Activated CD8-positive, alpha-beta memory T cell treated with anti-CD3 and anti-CD28 coated beads for 36 hours (primary cell): ENCODE results near the gene ZCCHC24. TPM values are rescaled to one million over a fixed set of nuclear protein-coding genes. Genes with fewer than 3 reads are reported as not detected.

Experiments
- CTCF ChIA-PET: fragments of 350-600 bp; sonication (Branson Sonifier 250); formaldehyde crosslinking; loops from one replicate; lab custom pipeline; 2021; ENCODE audit warnings: antibody characterized with exemption; lab: Charles Lee
- POLR2A ChIA-PET: fragments of 350-600 bp; sonication (Branson Sonifier 250); formaldehyde crosslinking; loops from one replicate; lab custom pipeline; 2021; ENCODE audit warnings: antibody characterized with exemption; lab: Charles Lee
- total RNA-seq, 2 experiments: library from RNA; stranded (reverse); gene quantifications; one replicate each; pipeline ENCODE4 v1.2.3, GENCODE V29; 2021

Gene ZCCHC24
- total RNA-seq, 2 experiments from 2014 or later = 1.3 to 1.5 TPM

DNA sequence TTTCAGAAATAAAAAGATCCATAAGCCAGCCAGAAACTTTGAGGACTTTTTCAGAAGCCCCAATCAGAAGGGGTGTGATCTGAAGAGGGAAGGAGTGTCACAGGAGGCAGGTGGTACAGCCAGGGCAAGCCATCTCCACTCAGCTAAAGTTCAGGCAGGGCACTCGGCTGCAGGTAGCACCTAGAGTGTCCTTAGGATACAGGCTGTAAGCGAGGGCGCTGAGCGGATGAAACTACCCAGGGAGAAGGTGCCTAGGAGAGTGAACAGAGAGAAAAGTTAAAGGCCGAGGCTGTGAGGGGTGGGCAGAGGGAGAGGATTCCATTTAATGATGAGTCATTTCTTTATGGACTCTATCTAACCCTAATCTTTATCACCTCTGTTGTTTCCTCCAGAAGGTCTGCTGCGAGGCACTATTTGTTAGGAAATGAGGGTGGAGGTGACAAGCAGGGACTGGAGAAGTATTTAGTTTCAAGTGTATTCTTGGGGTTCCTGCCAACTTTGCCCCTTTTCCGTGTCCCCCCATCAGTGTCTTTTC is 29.8 kb upstream of the ZCCHC24 start:
- POLR2A ChIA-PET = no interaction called here
- CTCF ChIA-PET = interaction anchor here (1.1 to 1.3 kb wide), 2 partner anchors 8 to 12 kb away, joined by 4 read pairs; no protein-coding TSS in a partner anchor

DNA sequence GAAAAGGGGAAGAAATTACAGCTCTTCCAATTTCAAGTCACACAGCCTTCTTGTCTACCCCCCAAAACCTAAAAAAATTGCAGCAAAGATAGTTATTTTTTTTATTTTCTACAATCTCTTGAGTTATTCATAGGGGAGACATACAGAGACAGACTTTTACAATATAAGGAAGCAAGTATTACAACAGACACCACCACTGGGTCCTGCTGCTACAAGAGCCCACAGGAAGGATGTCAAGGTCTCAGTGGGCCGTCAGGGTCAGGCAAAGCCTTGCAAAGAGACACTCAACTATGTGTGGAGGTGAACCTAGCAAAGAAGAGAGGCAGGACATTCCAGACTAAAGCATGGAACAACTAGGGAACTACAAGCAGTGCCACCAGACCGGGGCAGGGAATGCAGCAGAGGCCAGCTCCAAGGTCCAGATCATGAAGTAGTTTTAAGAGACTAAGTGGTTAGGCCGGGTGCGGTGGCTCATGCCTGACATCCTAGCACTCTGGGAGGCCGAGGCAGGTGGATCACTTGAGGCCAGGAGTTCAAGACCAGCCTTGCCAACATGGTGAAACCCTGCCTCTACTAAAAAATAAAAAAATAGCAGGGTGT is 28.2 kb upstream of the ZCCHC24 start:
- ChIA-PET POLR2A (no interaction called here), CTCF (interaction anchor here (1.3 kb wide), 1 partner anchor 14 kb away, joined by 4 read pairs; no protein-coding TSS in a partner anchor)

DNA sequence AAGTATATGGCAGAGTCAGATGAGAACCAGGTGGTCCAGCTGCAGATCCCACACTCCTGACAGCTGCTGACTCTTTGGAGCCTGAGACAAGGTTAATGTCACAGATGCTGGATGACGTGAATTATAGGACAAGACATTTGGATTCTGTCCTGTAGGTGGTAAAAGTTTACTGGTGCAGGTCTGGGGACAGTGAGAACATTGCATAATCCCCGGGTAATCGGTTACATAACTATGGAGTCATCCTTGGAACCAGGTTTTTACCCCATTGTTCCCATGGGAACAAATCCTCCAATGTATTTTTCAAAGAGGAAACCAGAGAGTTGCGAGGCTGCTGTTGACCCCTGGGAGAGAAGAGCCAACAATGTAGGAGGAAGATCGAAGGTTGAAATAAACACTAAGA is 27.5 kb upstream of the ZCCHC24 start:
- ChIA-PET POLR2A (no interaction called here), CTCF (no interaction called here)

DNA sequence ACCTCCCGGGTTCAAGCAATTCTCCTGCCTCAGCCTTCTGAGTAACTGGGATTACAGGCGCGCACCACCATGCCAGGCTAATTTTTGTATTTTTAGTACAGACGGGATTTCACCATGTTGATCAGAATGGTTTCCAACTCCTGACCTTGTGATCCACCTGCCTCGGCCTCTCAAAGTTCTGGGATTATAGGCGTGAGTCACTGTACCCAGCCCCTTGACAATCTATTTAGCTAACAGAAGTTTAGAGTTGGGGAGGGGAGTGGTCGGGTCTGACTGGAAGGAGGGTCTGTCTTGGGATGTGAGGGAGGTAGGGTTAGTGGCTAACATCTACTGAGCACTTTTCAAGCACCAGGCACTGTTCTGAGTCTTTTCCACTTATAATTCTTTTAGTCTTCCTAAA is 27.0 kb upstream of the ZCCHC24 start:
- ChIA-PET CTCF (no interaction called here), POLR2A (no interaction called here)

DNA sequence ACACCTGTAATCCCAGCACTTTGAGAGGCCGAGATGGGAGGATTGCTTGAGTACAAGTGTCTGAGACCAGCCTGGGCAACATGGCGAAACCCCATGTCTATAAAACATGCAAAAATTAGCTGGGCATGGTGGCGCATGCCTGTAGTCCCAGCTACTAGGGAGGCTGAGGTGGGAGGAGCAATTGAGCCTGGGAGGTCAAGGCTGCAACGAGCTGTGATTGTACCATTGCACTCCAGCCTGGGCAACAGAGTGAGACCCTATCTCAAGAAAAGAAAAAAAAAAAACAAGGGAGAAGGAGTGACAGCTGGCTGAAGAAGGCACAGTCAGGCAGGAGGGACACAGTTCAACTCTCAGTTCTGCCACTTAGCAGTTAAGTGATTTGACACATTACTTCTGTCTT is 26.4 kb upstream of the ZCCHC24 start:
- ChIA-PET CTCF (interaction anchor here (1.1 kb wide), 1 partner anchor 97 kb away, joined by 3 read pairs; no protein-coding TSS in a partner anchor), POLR2A (no interaction called here)

DNA sequence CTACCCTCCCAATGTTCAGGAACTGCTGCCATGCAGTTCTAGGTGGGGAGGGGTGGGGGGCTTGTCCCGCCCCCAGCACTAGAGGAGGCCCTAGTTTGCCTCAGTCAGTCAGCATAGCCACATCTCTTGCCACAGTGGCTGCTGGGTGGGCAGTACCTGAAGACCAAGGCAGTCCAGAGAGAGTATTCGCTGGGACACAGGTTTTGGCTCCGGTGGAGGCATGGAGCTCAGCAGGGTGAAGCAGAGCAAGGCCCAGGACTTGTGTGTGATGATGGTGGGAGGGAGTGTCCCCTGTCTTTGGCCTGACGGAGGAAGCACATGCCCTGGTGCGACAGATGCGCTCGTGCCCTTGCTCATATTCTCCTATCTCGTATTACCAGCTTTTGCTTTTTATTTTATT is 24.7 kb upstream of the ZCCHC24 start:
- POLR2A ChIA-PET = no interaction called here
- CTCF ChIA-PET = interaction anchor here (3.1 kb wide), 1 partner anchor 96 kb away, joined by 19 read pairs; no protein-coding TSS in a partner anchor

DNA sequence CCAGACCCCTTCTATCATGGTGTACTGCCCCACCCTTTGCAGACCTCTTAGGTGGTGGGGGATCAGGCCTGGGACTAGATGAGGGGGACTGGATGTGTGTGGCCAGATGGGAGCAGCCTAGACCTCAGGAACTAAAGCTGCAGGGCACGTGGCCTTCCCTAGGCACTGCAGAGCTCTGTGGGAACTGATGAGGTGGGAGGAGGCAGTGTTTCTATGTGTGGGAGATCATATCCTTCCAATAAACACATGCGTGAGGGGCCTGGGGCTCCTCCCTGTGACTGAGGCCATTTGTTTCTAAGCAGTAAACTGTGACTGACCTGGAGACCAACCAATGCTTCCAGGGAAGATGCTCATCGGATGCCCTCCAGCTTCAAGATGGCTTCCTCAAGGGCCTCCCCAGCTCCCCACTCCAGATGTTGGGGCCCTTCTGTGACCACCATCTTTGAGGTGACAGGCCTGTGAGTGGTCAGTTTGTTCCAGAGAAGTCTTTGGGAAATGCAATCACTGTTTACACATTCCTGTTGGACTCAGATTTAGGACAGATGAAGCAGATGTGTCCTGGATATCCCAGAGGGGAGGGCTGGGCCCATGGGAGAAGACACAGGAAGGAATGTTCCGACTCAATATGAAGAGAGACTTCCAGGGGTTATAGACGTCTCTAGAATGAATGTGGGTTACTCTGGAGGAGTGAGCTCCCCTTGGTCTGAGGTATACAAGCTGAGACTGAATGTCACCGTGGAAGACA is 23.6 kb upstream of the ZCCHC24 start:
- CTCF ChIA-PET = interaction anchor here (1.6 to 3.1 kb wide), 2 partner anchors 95 to 175 kb away, joined by 3 to 19 read pairs; no protein-coding TSS in a partner anchor
- POLR2A ChIA-PET = no interaction called here

DNA sequence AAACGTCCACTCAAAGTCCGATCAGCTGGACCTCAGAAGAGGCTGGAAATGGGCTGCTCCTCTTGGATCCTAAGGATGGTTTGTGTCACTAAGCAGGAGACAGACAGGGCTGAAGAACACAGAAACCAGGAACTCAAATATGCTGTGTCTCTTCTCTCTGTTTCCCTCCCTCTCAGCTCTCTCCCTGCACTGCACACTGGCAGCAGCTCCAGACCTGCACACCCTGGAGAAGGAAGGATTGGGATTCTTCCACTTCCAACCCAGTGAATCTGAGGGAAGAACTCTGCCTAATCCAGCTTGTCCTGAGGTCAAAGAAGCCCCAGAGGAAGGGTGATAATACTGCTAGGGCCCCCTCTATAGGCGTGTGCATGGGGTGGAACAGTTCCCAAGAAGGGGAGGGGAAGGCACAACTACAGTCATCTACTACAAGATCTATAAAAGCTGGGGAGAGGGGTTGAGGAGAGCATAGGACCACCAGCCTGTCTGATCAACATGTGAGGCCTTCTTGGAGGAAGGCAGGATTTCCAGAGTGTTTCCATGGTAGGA is 22.7 kb upstream of the ZCCHC24 start:
- ChIA-PET POLR2A (no interaction called here), CTCF (interaction anchor here (0.6 to 3.1 kb wide), 14 partner anchors 8 to 1905 kb away, joined by 3 to 19 read pairs (median 4); partner anchors contain the start of gene ZCCHC24)

DNA sequence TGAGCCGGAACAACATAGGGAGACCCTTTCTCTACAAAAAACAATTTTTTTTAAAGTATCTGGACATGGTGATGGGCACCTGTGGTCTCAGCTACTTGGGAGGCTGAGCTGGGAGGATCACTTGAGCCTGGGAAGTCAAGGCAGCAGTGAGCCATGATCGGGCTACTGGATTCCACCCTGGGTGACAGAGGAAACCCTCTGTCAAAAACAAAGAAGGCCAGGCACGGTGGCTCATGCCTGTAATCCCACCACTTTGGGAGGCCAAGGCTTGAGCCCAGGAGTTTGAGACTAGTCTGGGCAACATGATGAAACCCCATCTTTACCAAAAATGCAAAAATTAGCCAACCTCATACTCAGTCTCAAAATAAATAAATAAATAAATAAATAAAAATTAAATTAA is 19.9 kb upstream of the ZCCHC24 start:
- ChIA-PET POLR2A (no interaction called here), CTCF (interaction anchor here (0.7 kb wide), 1 partner anchor 91 kb away, joined by 3 read pairs; no protein-coding TSS in a partner anchor)

DNA sequence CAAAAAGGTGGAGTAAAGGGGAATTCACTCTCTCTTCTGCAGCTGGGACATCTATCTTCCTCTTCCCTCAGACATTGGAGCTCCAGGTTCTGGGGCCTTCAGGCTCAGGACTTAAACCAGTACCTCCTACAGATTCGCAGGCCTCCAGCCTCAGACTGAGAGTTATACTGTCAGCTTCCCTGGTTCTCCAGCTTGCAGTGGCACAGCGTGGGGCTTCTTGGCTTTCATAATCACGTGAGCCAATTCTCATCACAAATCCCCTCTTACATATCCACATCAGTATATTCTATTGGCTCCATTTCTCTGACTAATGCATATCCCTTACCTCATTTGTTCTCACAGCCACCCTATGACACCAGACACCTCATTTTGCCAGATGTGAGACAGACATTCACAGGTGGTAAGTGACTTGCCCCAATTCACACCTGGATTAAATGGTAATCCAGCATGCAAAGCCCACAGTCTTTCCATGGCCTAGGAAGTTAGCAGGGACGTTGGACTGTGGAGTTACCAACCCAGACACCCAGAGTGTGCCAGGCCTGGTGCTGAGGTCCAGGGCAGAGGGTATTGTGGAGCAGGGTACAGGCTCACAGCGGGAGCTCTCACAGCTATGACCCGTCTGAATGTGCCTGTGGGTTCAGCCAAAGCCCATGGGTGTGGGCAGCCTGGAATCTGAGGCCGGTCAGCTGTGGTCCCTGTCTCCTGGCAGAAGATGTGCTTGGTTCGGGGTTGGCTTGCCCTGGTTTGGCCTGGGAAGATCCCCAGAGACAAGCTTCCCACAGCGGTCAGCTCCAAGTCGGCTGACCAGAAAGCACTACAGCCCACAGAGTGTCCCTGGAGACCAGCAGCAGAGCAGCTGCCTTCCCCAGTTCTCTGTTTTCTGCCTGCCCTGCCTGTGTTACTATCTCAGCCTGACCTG is 18.4 kb upstream of the ZCCHC24 start:
- ChIA-PET CTCF (interaction anchor here (1.3 kb wide), 1 partner anchor 63 kb away, joined by 3 read pairs; no protein-coding TSS in a partner anchor), POLR2A (no interaction called here)

DNA sequence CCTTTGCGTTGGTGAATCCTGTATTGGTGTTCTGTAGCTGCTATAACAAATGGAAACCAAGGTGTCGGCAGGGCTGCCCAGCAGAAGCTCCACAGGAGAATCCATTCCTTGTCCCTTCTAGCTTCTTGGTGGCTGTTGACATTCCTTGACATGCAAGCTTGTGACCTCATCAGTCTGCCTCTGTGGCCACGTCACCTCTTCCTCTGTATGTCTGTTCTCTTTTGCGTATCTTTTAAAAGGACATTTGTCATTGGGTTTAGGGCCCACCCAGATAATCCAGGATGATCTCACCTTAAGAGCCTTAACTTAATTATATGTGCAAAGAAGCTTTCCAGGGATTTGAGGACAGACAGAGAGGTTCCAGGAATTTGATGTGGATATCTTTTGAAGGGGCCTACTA is 15.3 kb upstream of the ZCCHC24 start:
- CTCF ChIA-PET = interaction anchor here (0.9 to 2.2 kb wide), 2 partner anchors 47 to 87 kb away, joined by 3 to 9 read pairs; no protein-coding TSS in a partner anchor
- POLR2A ChIA-PET = no interaction called here

DNA sequence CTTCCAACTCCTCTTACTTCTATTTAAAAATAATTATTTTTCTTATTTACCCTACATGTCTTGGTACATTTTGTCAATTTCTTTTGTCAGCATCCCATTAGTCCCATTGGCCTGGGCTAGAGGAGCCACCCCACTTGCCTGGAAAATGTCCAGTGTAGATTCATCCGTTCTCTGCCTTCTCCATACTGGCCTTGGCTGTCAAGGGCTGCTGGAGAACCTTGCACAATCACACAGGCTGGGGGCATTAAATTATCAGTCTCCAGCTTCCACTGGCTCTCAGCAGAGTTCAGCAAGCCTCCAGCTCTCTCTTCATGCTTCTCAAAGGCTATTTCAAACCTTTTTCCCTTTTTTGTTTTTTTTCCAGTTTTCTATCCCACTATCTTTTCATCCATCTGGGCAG is 13.8 kb upstream of the ZCCHC24 start:
- POLR2A ChIA-PET = no interaction called here
- CTCF ChIA-PET = no interaction called here

DNA sequence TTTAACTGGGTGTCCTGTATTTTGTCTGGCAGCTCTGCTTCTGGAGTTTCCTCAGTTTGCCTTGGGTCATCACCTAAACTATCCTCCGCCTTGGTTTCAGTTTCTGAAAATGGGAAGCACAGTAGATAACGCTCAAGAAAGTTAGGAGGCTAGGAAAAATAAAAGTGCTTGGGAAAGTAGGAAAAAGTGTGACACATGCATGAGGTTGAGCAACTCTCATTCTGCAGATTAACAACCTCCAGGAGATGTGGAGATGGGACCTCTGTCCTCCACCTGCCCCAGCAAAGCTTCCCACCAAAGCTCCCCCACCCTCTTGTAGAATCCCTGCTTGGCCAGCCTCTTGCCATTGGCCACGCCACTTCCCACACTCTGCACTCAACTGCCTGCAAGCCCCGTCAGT is 13.1 kb upstream of the ZCCHC24 start:
- CTCF ChIA-PET = no interaction called here
- POLR2A ChIA-PET = no interaction called here

DNA sequence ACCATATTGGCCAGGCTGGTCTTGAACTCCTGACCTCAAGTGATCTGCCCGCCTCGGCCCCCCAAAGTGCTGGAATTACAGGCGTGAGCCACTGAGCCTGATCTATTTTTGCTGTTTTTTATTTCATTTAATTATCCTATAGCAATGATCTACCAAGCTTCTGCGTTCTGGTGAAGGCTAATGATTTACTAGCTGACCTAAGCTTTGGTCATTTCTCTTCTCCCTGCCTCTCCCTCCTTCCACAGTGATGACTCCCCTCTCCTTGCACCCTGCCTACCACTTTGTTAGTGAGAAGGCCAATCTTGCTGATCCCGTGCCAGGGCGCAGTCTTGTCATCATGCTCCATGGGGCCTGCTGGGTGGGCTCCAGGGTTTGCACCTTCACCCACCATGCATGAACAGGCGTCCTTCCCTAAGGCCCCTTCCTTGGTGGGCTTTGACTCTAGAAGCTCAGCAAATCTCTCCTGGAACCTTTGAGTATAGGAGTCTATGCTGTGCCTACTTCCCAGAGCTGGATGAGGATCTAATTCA is 11.9 kb upstream of the ZCCHC24 start:
- ChIA-PET POLR2A (no interaction called here), CTCF (interaction anchor here (0.8 kb wide), 1 partner anchor 14 kb away, joined by 3 read pairs; no protein-coding TSS in a partner anchor)

DNA sequence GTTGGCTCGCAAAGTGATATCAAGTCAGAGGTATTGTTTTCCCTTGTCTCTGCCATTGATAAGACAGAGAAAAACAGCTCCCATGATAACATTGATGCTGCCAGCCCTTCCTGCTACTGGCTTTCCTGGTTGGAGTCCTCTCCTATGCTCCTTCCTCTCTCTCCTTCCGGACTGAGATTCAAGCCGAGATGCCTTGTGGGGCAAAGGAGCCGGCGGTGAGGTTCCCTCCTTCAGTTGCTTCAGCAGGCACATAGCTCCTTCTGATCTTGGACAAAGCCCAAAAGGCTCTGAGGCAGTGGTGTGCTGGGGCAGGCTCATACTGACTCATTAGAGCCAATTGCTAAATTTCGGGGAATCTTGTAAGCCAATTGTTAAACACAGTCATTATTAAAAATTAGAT is 8.8 kb upstream of the ZCCHC24 start:
- CTCF ChIA-PET = no interaction called here
- POLR2A ChIA-PET = no interaction called here

DNA sequence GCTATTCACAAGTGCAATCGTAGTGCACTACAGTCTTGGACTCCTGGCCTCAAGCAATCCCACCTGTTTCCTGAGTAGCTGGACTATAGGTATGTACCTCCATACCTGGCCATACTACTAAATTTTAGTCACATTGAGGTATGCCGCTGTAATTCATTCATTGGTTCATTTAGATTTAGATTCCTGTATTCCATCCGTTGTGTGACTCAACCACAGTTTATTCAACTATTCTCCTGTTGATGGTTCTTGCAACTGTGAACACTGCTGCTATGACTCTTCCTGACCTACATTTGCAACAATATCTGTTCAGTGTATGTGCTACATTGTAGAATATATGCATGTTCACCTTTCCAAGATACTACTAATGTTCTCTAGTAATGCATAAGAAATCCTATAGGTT is 8.0 kb upstream of the ZCCHC24 start:
- CTCF ChIA-PET = no interaction called here
- POLR2A ChIA-PET = no interaction called here

DNA sequence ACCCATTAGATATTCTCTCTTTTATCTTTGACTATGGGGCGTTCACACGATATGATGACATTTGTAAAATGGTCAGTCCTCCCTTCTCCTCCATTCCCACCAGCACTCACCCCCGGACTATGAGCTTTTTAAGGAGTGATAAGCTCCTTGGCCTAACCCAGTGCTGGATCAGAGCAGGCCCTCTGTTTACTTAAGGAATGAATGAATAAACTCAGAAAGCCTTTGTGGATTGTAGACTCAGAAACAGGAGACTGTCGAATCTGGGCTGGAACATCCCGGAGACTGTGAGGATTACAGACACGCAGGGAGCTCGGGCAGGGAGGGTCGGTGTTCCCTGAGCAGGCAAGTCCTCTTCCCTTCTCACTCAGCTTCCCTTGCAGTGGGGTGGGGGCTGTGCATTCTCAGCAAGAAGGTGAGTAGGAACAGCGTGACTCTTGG is 6.8 kb upstream of the ZCCHC24 start:
- ChIA-PET POLR2A (no interaction called here), CTCF (interaction anchor here (1.0 kb wide), 1 partner anchor 38 kb away, joined by 3 read pairs; no protein-coding TSS in a partner anchor)

DNA sequence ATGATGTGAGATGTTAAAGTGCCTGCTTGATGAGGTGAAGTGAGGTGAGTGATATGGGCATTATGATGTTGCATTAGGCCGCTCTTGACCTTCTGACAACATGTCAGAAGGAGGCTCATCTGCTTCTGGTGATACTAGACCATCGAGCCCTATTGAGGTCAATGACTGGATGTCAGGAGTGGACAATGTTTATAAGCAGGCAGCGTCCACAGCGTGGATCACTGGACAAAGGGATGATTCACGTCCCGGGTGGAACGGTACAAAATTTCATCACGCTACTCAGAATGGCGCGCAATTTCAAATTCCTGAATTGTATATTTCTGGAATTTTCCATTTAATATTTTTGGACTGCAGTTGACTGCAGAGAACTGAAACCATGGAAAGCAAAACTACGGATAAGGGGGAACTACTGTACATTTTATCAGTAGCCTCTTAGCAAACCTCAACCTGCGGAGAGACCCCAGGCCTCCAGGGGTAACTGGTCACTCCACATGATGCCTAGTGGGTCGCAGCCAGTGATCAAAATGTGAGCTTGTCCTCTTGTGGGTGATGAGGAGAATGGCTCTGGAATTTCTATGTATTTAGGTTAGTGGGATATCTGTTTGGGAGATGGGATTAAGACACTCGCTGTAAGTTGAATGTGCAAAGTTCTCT is 5.7 kb upstream of the ZCCHC24 start:
- CTCF ChIA-PET = no interaction called here
- POLR2A ChIA-PET = no interaction called here
